ENCODE data around the gene KIAA1328.
"Not testable (repeated sequence)": the region's sequence is repeated elsewhere in the genome, so short reads cannot be mapped to it uniquely, and the experiment has no call there.

The KIAA1328 gene

GRCh38 chr18:36867056-36867455 is 38.1 kb downstream of the KIAA1328 start:
- H3K4me3 ChIP-seq (replicated peaks; ENCODE audit: insufficient read depth, low read length), result no peak overlapping the region
- no peaks in the 10 kb centered on the region for H3K27me3 ChIP-seq (ENCODE audit: insufficient read depth, poor library complexity, severe bottlenecking)
- no peak for DNase-seq (ENCODE audit: low read depth in 1 of 2, low spot score in 1 of 2)
- H3K27ac ChIP-seq (replicated peaks), result no peak overlapping the region
- no peak for TF ChIP-seq SPI1 (IDR thresholded peaks at IDR 0.05; ENCODE audit: borderline replicate concordance, low read depth)
- no peak for TF ChIP-seq POLR2AphosphoS5 (IDR thresholded peaks at IDR 0.05; ENCODE audit: low read depth)
- no peak for TF ChIP-seq GABPA (IDR thresholded peaks at IDR 0.05; ENCODE audit: low read depth)
- no peak for TF ChIP-seq REST (IDR thresholded peaks at IDR 0.05; ENCODE audit: insufficient replicate concordance, low read depth)
- no peak for TF ChIP-seq CTCF (IDR thresholded peaks at IDR 0.05; ENCODE audit: insufficient read depth, low read length)

GRCh38 chr18:36871801-36872200 is 42.9 kb downstream of the KIAA1328 start:
- H3K27ac ChIP-seq (replicated peaks), result no peak overlapping the region
- no peaks in the 10 kb centered on the region for H3K27me3 ChIP-seq (ENCODE audit: insufficient read depth, poor library complexity, severe bottlenecking)
- no peak for TF ChIP-seq GABPA (IDR thresholded peaks at IDR 0.05; ENCODE audit: low read depth)
- no peak for TF ChIP-seq CTCF (IDR thresholded peaks at IDR 0.05; ENCODE audit: insufficient read depth, low read length)
- TF ChIP-seq REST (IDR thresholded peaks at IDR 0.05; ENCODE audit: insufficient replicate concordance, low read depth), result no peak
- no peak for TF ChIP-seq SPI1 (IDR thresholded peaks at IDR 0.05; ENCODE audit: borderline replicate concordance, low read depth)
- no peak for TF ChIP-seq POLR2AphosphoS5 (IDR thresholded peaks at IDR 0.05; ENCODE audit: low read depth)
- DNase-seq (ENCODE audit: low read depth in 1 of 2, low spot score in 1 of 2), result no peak
- H3K4me3 ChIP-seq (replicated peaks; ENCODE audit: insufficient read depth, low read length), result no peak overlapping the region

- H3K4me3 ChIP-seq (replicated peaks; ENCODE audit: insufficient read depth, low read length), result no peak overlapping the region
- no peak for DNase-seq (ENCODE audit: low read depth in 1 of 2, low spot score in 1 of 2)
- TF ChIP-seq GABPA (IDR thresholded peaks at IDR 0.05; ENCODE audit: low read depth), result no peak
- no peak for TF ChIP-seq CTCF (IDR thresholded peaks at IDR 0.05; ENCODE audit: insufficient read depth, low read length)
- no peak for TF ChIP-seq POLR2AphosphoS5 (IDR thresholded peaks at IDR 0.05; ENCODE audit: low read depth)
Measured at GRCh38 chr18:36872329-36872728, 43.4 kb downstream of the KIAA1328 start.

GRCh38 chr18:36873826-36874225 is 44.9 kb downstream of the KIAA1328 start:
- not testable (repeated sequence) for H3K4me3 ChIP-seq (replicated peaks; ENCODE audit: insufficient read depth, low read length); H3K27me3 ChIP-seq (ENCODE audit: insufficient read depth, poor library complexity, severe bottlenecking); DNase-seq (ENCODE audit: low read depth in 1 of 2, low spot score in 1 of 2); H3K27ac ChIP-seq (replicated peaks)

More at GRCh38 chr18:36872329-36872728, 43.4 kb downstream of the KIAA1328 start:
- Histone ChIP-seq H3K27me3 (ENCODE audit: insufficient read depth, poor library complexity, severe bottlenecking) (no peaks in the 10 kb centered on the region), H3K27ac (replicated peaks) (no peak overlapping the region)

GRCh38 chr18:36879796-36880195 is 50.9 kb downstream of the KIAA1328 start:
- not testable (repeated sequence) for DNase-seq (ENCODE audit: low read depth in 1 of 2, low spot score in 1 of 2); H3K4me3 ChIP-seq (replicated peaks; ENCODE audit: insufficient read depth, low read length); H3K27me3 ChIP-seq (ENCODE audit: insufficient read depth, poor library complexity, severe bottlenecking); H3K27ac ChIP-seq (replicated peaks)
